Endothelial cell of umbilical vein (primary cell): Measurements from ENCODE around the gene APBB3.

Source experiments
- EZH2 ChIP-seq: IDR thresholded peaks from 2 replicates; pipeline ENCODE4 v1.6.1; 2012; ENCODE audit warnings: borderline replicate concordance, low read depth, mild to moderate bottlenecking, moderate library complexity, low read length, inconsistent platforms; ENCODE audit not compliant: severe bottlenecking
- JUN ChIP-seq: IDR thresholded peaks from 2 replicates; pipeline ENCODE4 v1.6.1; 2011; ENCODE audit warnings: borderline replicate concordance, low read depth; ENCODE audit not compliant: insufficient read length, insufficient read depth
- MAX ChIP-seq: IDR thresholded peaks from 2 replicates; pipeline ENCODE4 v1.6.1; 2011; ENCODE audit not compliant: insufficient read depth, insufficient read length
- MYC ChIP-seq: IDR thresholded peaks from one replicate; pipeline ENCODE4 v1.6.1; 2011; ENCODE audit warnings: mild to moderate bottlenecking, low read depth, low read length
- POLR2A ChIP-seq: IDR thresholded peaks from 2 replicates; pipeline ENCODE4 v1.6.1; 2012; ENCODE audit warnings: low read depth, mild to moderate bottlenecking, control low read depth, low read length
- POLR2AphosphoS5 ChIP-seq: IDR thresholded peaks from 2 replicates; pipeline ENCODE4 v1.6.1; 2012; ENCODE audit warnings: low read depth, mild to moderate bottlenecking, control low read depth, low read length, moderate library complexity; ENCODE audit not compliant: insufficient read depth
- TF ChIP-seq, protein P1 (sequence below), 2 donors: IDR thresholded peaks; 1 replicate in 1 of 2; 2 replicates in 1 of 2; pipeline ENCODE4 v1.5.1; 2011; ENCODE audit warnings: low read length in 2 of 2, mild to moderate bottlenecking in 2 of 2, moderate library complexity in 2 of 2, control low read depth in 1 of 2, inconsistent platforms in 1 of 2, low read depth in 1 of 2; ENCODE audit not compliant: insufficient read depth in 1 of 2; ENCODE audit errors: extremely low read depth in 1 of 2

DNA sequence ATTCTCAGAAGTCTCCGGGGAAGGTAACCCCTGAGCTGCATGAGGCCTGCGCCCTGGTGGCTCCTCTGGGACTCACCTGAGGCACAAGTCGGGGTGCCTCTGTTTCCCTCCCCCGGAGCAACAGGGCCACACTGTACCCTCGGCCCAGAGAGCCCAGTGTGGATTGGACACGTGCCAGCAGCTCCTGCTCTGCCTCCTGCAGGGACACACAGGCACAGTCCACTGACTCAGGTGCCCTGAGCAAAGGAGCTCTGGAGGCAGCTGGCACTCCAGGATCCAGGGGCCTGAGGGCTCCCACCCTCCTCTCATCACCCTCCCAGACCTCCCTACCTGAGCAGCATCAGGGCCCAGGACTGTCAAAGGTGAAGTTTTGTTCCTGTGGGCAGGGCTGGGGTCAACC lies 29.8 kb upstream of the APBB3 start:
- TF ChIP-seq, protein P1, sequence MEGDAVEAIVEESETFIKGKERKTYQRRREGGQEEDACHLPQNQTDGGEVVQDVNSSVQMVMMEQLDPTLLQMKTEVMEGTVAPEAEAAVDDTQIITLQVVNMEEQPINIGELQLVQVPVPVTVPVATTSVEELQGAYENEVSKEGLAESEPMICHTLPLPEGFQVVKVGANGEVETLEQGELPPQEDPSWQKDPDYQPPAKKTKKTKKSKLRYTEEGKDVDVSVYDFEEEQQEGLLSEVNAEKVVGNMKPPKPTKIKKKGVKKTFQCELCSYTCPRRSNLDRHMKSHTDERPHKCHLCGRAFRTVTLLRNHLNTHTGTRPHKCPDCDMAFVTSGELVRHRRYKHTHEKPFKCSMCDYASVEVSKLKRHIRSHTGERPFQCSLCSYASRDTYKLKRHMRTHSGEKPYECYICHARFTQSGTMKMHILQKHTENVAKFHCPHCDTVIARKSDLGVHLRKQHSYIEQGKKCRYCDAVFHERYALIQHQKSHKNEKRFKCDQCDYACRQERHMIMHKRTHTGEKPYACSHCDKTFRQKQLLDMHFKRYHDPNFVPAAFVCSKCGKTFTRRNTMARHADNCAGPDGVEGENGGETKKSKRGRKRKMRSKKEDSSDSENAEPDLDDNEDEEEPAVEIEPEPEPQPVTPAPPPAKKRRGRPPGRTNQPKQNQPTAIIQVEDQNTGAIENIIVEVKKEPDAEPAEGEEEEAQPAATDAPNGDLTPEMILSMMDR (IDR thresholded peaks at IDR 0.05; ENCODE audit: extremely low read depth in 1 of 2, insufficient read depth in 1 of 2, low read depth in 1 of 2, low read length in 2 of 2): no peak
- TF ChIP-seq POLR2AphosphoS5 (no peak), EZH2 (no peak), JUN (no peak), POLR2A (no peak), MYC (no peak), MAX (no peak)
